ENCODE measurements around the gene SIRT2. TPM values are rescaled to one million over a fixed set of nuclear protein-coding genes. Genes with fewer than 3 reads are reported as not detected.

SIRT2 gene
- total and polyA plus RNA-seq, 2 of the 13 experiments (the other 11 are each of a cell fraction or from before 2014, with no cell fraction given), result 22.3 to 26.1 TPM

GRCh38 chr19:38851622-38852230, 47.7 kb downstream of the SIRT2 start (continued):
- TF ChIP-seq ZBTB37 (CRISPR knock-in tag; IDR thresholded peaks at IDR 0.05), result no peak
- TF ChIP-seq HDAC1 (CRISPR knock-in tag; IDR thresholded peaks at IDR 0.05), result peak; percentile 65
- TF ChIP-seq ZEB1 (IDR thresholded peaks at IDR 0.05; ENCODE audit: insufficient replicate concordance, low read depth), result no peak
- no peak; the same call in 1 of the 2 replicates for TF ChIP-seq PHF8 (CRISPR knock-in tag; IDR thresholded peaks at IDR 0.05)
- no peak for TF ChIP-seq ZNF781 (CRISPR knock-in tag; IDR thresholded peaks at IDR 0.05; ENCODE audit: borderline replicate concordance, not compliant biosample characterization)
- no peak for TF ChIP-seq HNRNPH1 (optimal IDR thresholded peaks at IDR 0.05; ENCODE audit: low read depth, low read length)
- no peak for TF ChIP-seq ZBTB8A (CRISPR knock-in tag; IDR thresholded peaks at IDR 0.05; ENCODE audit: borderline replicate concordance, low read depth)
- no peak for TF ChIP-seq ZNF513 (CRISPR knock-in tag; conservative IDR thresholded peaks at IDR 0.05)
- TF ChIP-seq CCAR2 (optimal IDR thresholded peaks at IDR 0.05; ENCODE audit: low read depth, low read length), result no peak
- no peak for TF ChIP-seq ZNF720 (CRISPR knock-in tag; IDR thresholded peaks at IDR 0.05)
- TF ChIP-seq ZNF12 (CRISPR knock-in tag; IDR thresholded peaks at IDR 0.05), result no peak
- peak; percentile 91; the same call in 1 of the 2 replicates for TF ChIP-seq ZBTB25 (CRISPR knock-in tag; IDR thresholded peaks at IDR 0.05)
- no peak for TF ChIP-seq DNMT1 (CRISPR knock-in tag; IDR thresholded peaks at IDR 0.05)
- no peak for TF ChIP-seq E2F1 (CRISPR knock-in tag; IDR thresholded peaks at IDR 0.05)
- TF ChIP-seq THAP7 (CRISPR knock-in tag; IDR thresholded peaks at IDR 0.05), result 0 out of 2 replicates have a peak, but pooled peaks have one; percentile 22
- TF ChIP-seq MLXIP (CRISPR knock-in tag; IDR thresholded peaks at IDR 0.05; ENCODE audit: borderline replicate concordance), result no peak
- TF ChIP-seq ZNF253 (CRISPR knock-in tag; IDR thresholded peaks at IDR 0.05; ENCODE audit: borderline replicate concordance), result no peak
- TF ChIP-seq JUND (CRISPR knock-in tag; IDR thresholded peaks at IDR 0.05), result no peak
- TF ChIP-seq MED8 (CRISPR knock-in tag; IDR thresholded peaks at IDR 0.05; ENCODE audit: insufficient replicate concordance), result peak; percentile 11
- peak; percentile 76; the same call in 1 of the 2 replicates for TF ChIP-seq ZNF607 (CRISPR knock-in tag; IDR thresholded peaks at IDR 0.05; ENCODE audit: borderline replicate concordance)

Measured in HepG2 (cell line).